Germinal center (tissue), 1 donor: ENCODE measurements around the gene FAM229B.
A peak's percentile ranks its signal among the peaks of the same experiment; 100 is the strongest.
"Not testable (repeated sequence)": the region's sequence is repeated elsewhere in the genome, so short reads cannot be mapped to it uniquely, and the experiment has no call there.

Experiments
- DNase-seq: peaks from one replicate; pipeline ENCODE4 v3.0.0; 2012; ENCODE audit warnings: mixed read lengths, low spot score

Gene FAM229B

DNA sequence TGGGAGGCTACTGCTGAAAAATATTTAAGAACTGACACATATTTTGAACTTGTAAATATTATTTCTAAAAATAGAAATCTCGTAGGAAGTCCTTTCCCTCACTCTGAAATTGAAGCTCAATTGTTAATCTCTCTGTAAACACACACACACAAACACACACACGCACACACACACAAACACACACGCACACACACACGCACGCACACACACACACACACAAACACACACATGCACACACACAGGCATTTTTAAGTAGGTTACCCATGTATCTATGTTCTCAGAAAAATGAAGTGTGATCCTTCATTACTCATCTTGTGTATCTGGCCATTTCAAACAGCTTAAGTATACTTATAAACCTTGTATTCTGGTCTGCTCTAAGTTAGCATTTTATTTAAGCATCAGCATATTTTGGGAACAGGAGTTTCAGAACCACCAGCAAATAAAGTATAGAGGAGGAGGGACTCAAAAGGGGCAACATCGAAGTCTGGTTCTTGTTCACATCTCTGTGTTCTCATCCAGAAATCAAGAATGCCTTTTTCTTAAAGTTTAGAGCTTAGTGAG lies 21.9 kb upstream of the FAM229B start:
- DNase-seq = no peak

DNA sequence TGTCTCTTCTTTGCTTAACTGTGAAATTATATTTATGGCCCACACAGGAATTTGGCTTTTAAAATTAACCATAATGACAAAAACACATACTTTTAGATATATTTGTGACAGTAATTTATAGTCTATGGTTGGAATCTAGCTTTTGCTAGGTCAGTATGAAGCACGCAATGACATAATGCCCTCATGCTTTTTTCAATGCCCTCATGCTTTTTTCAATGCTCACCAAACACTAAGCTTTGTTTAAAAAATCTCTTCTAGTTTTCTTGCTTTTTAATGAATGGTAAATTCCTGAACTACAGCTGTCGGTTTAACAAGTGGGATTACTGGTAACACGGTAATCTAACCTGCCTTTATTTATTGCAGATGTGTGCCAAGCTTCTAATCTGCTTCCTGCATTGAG lies 20.8 kb upstream of the FAM229B start:
- DNase-seq = no peak

DNA sequence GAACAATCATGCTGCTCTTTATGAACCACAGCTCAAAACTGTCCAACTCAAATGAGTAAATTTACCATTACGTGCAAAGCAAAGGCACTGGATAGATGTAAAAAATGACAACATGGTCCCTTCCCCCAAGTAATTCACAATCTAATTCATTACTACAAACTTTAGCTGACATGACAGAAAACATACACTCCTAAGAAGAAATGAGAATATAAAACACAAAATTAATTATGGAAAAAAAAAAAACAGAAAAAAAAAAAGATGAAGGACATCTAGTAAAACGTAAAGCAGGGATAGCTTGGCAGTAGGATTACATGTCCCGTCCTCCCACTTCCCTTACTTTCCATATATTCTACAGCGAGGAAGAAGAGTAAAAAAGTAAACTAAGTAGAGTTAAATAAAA lies 5.8 kb upstream of the FAM229B start:
- no peak for DNase-seq

DNA sequence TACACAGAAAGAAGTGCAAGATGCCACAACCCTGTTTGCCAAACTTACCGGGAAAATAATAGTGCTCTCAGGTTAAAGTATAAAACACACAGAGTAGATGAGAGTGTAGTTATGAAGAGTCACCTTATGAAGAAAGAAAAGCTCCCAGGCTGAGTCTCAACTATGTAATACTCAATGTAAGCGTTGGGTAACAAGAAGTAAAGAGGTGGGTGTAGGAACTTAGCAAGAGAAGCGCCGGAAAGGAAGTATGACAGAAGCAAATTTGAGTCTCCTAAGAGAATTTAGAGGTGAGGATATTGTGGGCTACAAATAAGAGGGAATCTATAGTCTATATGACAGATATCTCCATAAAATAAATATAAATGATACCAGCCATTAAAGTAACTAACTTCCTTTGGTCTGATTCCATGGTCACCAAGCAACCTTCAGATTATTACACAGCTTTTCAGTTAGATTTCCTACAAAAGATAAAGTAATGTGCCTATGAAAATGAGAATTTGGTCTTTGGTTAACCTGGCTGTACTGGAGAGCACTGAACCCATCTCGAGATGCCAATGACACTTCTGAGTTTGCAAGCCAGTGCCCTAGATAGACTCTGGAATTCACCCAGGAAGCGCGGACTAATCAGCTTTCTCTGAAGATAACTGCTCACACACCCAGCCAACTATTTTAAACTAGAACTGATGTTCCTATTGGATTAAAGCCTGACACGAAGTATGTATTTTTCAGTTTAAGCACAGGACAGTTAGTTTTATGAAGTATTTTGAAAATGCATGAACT lies 1.9 kb upstream of the FAM229B start:
- no peak for DNase-seq

DNA sequence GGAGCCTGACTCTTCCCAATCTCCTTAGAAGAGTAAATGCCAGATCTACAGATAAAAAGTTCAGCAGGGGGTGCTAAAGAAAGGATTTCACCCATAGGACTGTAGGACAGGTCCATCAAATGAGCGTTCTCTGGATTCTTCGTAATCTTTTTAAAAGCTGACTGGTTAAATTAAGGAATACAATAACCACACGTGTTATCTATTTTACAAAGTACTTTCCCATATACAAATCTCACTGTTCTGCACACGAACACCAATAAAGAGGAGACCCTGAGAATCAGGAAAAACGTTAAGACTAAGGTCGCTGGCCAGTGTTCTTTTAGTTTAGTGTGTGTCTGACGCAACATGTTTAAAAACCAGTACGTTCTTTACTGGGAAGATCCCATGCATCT lies 651 bp upstream of the FAM229B start:
- peak; percentile 49 for DNase-seq

DNA sequence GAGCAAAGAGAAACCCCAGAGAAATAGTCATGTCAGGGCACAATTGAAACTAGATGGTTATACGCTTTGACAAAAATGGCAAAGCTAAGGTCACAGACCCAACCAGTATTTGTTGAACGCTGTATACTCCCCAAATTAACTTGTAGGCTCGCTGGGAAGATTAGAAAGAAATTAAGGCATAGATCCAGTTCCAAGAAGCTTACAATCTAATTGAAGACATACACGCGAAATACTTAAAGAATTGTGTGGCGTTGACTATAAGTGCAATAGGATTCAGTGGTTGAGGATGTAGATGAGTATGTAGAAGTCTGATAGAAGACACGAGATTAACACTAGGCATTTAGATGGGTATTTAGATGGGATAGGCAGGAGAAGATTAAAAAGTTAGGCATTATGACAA lies 525 bp downstream of the FAM229B start:
- DNase-seq = no peak

DNA sequence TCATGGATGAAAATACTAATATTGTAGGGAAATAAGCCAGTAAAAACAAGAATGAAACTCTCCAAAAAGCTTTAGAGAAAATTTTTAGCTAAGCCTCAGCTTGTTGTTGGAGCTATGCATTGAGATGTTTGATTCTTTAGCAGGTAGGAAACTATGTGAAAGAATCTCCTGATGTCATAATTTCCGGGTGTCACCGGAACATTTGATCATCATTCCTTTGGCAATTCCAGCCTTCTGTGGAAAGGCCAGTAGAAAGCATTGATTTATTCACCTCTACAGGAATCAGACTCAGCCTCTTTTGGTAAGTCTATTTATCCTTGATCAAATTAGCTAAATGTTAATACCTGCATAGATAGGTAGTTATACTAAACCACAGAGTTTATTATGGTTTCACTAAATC lies 9.5 kb downstream of the FAM229B start:
- no peak for DNase-seq

DNA sequence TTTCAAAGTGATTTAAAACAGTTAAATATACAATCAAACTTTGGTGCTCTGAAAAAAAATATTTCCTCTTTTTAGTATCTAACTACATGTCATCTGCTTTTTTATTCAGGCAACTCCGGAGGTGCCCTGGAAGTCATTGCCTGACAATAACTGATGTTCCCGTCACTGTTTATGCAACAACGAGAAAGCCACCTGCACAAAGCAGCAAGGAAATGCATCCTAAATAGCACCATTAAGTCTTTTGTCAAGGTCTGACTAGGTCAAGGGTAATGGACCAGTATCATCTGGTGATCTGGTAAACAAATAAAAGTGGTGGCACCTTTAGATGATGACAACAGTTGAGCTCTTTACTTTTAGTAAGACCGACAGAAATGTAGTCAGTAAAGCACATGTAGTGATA lies 13.2 kb downstream of the FAM229B start:
- no peak for DNase-seq

DNA sequence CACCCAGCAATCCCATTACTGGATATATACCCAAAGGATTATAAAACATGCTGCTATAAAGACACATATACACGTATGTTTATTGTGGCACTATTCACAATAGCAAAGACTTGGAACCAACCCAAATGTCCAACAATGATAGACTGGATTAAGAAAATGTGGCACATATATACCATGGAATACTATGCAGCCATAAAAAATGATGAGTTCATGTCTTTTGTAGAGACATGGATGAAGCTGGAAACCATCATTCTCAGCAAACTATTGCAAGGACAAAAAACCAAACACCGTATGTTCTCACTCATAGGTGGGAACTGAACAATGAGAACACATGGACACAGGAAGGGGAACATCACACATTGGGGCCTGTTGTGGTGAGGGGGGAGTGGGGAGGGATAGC lies 18.6 kb downstream of the FAM229B start:
- DNase-seq = not testable (repeated sequence)

DNA sequence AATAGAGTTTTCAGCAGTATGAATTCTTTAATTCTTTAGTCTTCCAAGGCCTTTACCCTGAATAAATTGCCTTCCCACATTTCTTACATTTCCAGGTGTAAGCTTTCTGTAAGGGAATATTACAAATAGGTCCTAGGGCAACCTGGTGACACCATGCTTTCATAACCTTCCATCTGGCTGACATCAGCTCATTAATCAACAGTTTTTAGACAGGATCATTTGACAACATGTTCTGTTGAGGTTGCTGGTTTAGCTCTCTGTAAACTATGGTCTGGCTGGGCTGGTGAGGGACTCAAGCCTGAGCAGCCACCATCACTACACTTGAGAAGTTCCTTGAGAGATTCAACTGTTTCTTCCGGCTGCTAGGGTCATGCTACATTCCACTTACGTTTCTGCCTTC lies 19.2 kb downstream of the FAM229B start:
- no peak for DNase-seq

DNA sequence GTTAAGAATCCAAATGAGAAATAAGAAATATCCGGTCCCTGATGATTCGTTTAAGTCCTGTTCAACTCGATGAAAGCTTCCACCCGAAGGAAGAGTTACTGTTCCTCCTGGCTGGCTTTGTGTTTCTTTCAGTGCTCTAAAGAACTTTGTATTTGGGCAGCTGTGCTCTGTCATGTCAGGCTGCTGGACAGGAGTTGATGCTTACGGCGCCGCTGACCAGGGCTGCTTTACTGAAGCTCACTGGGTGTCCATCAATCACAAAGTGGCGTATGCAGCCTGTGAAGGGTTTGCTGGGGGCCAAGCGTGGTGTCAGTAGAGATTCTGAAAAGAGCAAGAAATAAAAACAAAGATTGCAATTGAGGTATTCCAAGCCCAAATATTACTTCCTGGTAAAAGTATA lies 21.9 kb downstream of the FAM229B start:
- DNase-seq = no peak

DNA sequence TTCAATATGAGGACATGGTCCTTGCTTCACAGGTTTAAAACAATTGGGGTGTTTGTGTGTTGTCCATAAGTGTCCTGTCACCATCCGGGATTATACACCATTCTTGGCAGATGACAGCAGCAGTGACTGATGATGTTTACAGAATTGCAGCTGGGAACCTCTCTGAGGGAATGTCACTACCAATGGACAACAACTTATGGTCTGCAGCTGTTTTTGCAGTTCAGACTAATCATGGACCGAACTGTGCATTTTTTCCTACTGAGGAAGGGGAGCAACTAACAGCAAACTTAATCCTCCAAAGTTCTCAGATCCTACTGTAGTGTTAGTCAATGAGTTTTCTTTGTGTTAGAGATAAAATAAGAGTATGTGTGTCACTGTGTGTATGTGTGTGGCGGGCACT lies 26.0 kb downstream of the FAM229B start:
- no peak for DNase-seq

DNA sequence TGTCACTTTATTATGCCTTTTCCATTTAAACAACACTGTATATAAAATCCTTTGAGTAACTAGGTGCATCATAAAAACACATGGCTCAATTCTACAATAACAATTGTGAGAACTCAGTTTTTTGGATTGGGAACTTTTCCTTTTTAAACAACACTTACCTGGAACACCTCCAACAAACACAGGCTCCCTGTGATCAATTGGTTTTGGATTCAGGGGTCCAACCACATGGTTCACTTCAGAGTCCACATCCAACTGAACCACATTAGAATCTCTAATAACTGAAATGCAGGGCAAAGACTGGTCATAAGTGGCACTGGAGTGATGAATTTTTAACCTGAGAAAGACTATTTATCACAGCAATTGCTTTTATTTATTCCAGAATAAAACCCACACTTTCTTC lies 26.5 kb downstream of the FAM229B start:
- DNase-seq = no peak

DNA sequence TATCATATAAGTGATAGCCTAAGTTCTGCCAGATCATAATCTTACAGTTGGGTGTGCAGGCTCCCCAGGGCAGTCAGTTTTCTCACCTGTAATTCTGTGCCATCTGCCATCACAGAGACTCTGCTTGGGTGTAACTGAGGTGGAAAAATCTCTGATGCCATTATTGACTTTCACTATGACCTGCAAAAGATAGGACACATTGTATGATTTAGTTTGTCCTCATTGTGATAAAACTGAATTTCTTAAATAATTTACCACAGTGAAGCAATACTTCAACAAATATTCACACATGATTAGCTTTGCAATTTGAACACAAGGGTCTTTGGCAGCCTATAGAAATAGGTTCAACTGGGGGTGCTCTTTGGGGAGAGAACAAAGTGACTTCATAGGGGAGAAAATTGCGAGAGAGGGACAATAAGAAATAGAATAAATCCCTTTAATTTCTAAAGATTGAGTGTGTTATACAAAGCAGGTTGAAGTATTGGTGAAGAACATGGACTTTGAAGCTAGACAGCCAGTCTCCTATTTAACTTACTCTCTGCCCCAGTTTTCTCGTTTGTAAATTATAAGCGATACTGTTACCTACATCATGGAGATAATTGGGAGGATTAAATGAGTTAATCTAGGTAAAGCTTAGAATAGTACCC lies 27.3 kb downstream of the FAM229B start:
- DNase-seq = no peak

DNA sequence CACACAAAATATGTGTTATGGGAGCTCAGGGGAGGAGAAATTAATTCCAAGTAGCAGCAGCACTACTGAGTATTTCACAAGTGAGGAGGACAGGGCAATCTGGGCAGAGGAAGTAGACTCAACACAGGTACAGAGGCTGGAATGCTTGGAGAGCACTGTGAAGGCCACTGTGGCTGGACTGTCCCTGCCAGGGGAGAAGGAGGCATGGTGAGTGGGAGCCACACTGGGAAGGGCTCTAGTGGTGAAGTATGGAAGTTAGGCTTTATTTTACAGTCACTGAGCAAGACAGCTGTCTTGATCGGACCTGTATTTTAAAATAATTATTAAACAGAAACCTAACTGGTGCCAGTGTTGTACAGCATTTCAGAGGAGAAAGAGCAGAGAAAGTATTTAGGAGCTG lies 28.8 kb downstream of the FAM229B start:
- no peak for DNase-seq

DNA sequence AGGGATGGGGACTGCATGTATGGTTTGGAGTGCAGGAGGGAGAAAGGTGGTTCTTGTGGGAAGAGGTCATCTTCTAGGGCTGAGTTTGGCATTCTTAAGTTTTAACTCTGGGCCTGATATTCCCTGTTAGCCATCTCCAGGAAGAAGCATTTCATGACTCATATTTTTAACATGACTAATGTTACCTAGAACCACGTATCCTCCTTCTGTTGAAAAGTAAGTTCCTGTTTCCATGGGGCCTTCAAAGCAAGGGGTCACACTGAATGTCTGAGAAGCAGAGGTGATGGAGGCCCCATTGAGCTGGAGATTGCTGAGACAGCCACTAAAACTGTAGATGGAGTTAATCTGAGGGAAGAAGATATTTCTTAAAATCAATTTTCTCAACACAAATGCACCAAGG lies 30.2 kb downstream of the FAM229B start:
- DNase-seq = no peak

DNA sequence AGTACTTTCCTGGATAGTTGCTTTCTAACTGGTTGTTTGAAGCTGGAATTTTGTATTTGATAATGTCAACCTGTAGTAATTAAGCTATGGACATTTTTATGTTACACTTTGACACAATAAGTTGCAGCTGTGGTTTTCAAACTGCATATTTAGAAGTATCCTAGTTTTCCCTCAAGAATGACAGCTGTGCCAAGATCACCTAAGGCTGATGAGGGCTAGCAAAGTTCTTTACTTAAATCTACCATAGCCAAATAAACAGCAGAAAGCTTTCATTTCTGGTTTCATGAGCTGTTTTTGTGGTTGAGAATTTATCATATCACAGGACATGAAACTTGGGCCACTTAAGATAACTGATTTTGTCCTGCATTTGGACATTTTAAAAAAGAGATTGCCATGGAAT lies 30.6 kb downstream of the FAM229B start:
- no peak for DNase-seq

DNA sequence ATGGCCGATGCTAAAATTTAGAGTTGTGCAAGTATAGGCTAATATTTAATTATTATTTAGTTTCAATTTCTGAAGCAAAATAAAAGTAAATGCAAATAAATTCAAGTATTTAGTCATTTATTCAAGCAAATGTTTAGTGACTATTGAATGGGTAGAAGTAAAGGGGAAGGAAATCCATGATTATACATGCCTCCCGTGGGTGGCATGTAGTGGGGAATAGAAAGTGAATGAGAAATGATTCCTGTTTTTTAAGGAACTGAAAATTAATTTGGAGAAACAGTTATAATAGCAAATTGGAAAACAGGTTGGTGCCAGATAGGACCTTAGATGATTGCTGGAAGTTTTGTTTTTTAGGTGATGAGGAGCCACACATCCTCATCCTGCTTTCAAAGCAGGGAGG lies 35.4 kb downstream of the FAM229B start:
- no peak for DNase-seq

DNA sequence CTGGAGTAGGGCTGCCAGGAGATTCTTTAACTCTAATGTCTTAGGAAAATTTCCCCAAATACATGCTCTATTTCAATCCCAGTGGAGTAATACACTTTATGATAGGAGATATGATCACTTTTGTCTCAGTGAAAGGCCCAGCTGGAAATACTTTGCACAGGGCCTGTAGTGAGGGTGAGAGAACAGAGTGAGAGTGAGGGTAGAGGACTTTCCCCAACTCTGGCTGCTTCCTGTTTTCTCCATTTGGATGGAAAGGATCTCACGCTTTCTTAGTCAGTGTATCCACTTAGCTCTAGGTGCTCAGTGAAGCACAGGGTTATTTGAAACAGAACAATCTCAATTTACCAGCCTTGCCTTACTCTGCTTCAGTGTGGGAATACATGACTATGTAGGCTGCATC lies 36.6 kb downstream of the FAM229B start:
- no peak for DNase-seq

DNA sequence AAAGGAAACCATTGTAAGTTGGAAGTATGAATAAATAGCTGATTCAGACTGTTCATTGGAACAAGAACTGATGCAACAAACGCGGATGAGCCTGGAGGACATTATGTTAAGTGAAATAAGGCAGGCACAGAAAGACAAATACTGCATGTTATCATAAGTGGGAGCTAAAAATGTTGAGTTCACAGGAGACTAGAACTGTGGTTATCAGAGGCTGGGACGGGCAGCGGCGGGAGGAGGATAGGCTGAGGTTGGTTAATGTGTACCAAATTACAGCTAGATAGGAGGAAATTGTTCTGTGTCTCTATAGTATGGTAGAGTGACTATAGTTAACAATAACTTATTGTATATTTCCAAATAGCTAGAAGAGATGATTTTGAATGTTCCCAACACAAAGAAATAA lies 40.8 kb downstream of the FAM229B start:
- DNase-seq = no peak

DNA sequence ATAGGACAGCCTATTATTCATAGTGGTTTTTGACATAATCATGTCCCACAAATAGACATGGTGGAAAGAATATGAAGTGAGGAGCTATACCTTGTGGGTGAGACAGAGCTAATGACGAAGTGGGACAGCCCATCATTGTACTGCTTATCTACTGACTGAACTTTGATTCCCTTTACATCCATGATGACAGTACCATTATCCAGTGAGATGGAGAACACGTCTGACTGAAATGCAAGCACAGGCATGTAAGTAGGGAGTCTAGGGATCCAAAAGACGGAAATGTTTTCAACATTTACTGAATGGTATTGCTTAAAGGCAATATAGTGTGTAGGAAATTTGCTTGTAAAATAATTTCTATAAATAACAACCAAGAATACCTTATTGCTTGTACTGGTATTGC lies 43.5 kb downstream of the FAM229B start:
- DNase-seq = no peak

DNA sequence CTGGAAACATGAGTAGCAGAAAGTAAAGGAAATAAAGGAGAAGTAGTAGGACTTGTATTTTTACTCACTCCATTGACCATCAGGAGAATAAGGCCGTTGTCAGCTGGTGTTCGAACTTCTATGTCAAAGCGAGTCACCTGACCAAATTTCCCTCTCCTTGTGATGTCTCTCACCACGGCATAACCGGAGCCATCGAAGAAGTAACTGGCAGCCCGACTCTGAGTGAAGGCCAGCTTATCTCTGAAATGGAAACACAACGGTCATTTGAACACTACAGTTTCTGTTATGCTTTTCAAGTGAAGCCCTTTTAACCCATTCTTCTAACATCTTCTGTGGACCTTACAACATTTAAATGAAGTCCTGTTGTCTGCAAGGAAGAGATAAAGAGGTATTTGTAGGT lies 51.7 kb downstream of the FAM229B start:
- DNase-seq = no peak

DNA sequence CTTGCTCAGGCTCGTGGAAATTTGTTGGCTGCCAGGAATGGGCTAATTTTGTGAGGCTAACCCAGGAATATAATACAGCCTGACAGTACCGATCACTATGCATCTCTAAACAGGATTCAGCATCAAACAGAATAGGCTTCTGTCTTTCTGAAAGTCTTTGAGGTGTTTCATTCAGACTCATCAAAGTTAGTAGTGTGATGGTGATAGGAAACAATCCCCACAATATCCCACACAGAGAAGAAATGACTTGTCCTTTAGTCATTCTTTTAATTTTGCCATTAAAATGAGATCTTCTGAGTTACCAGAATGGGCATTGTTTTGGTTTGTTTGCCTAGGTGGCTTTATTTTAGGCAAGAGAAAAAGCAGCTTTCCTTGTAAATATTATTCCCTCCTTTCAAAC lies 54.3 kb downstream of the FAM229B start:
- DNase-seq = no peak
